ENCODE results near the gene TUT4.

TUT4 gene

GRCh38 chr1:52532731-52533327 lies 20.1 kb downstream of the TUT4 start:
- no peak for DNase-seq

- no peak for DNase-seq
These were observed 20.6 kb downstream of the TUT4 start for GRCh38 chr1:52532247-52532646.

GRCh38 chr1:52531249-52531872 lies 21.5 kb downstream of the TUT4 start:
- DNase-seq, result no peak

GRCh38 chr1:52530563-52531144 lies 22.2 kb downstream of the TUT4 start:
- no peak for DNase-seq

- no peak for DNase-seq
These were observed 29.5 kb downstream of the TUT4 start for GRCh38 chr1:52523376-52523775.

GRCh38 chr1:52520148-52520547 lies 32.7 kb downstream of the TUT4 start:
- no peak for DNase-seq

- DNase-seq, result no peak
These were observed 33.9 kb downstream of the TUT4 start for GRCh38 chr1:52518962-52519361.

- DNase-seq, result no peak
These were observed 40.9 kb downstream of the TUT4 start for GRCh38 chr1:52511851-52512615.

GRCh38 chr1:52511439-52511838 lies 41.5 kb downstream of the TUT4 start:
- no peak for DNase-seq

GRCh38 chr1:52506920-52507546 lies 45.9 kb downstream of the TUT4 start:
- no peak for DNase-seq

- DNase-seq, result no peak
These were observed 46.5 kb downstream of the TUT4 start for GRCh38 chr1:52506349-52506748.

- DNase-seq, result no peak
These were observed 48.2 kb downstream of the TUT4 start for GRCh38 chr1:52504720-52505119.

GRCh38 chr1:52503706-52504105 lies 49.2 kb downstream of the TUT4 start:
- no peak for DNase-seq

GRCh38 chr1:52502789-52503188 lies 50.1 kb downstream of the TUT4 start:
- peak in 1 of 4 experiments; percentile 4 for DNase-seq

- DNase-seq, result no peak
These were observed 65.3 kb downstream of the TUT4 start for GRCh38 chr1:52487632-52488031.

GRCh38 chr1:52482326-52483004 lies 70.4 kb downstream of the TUT4 start:
- no peak for DNase-seq

- DNase-seq, result no peak
These were observed 73.8 kb downstream of the TUT4 start for GRCh38 chr1:52479076-52479475.

GRCh38 chr1:52477876-52478275 lies 75.0 kb downstream of the TUT4 start:
- DNase-seq, result no peak

GRCh38 chr1:52476943-52477342 lies 75.9 kb downstream of the TUT4 start:
- no peak for DNase-seq

GRCh38 chr1:52474807-52475206 lies 78.1 kb downstream of the TUT4 start:
- DNase-seq, result no peak

GRCh38 chr1:52473039-52473438 lies 79.9 kb downstream of the TUT4 start:
- no peak for DNase-seq

GRCh38 chr1:52472384-52472783 lies 80.5 kb downstream of the TUT4 start:
- no peak for DNase-seq

GRCh38 chr1:52469108-52469507 lies 83.8 kb downstream of the TUT4 start:
- DNase-seq, result no peak

Measured in activated naive CD4-positive, alpha-beta T cell (primary cell).